Fibroblast of pulmonary artery (primary cell): ENCODE results near the gene SLC11A1.

Source experiments
- DNase-seq: peaks from one replicate; pipeline ENCODE4 v3.0.0-alpha.2; 2010; ENCODE audit warnings: low read depth
- H3K4me3 ChIP-seq: replicated peaks from 2 replicates; pipeline ENCODE4 v1.5.1; 2011; ENCODE audit warnings: low read depth, mild to moderate bottlenecking, control low read depth, low read length, moderate library complexity
- TF ChIP-seq, protein P1 (sequence below): IDR thresholded peaks from 2 replicates; pipeline ENCODE4 v1.5.1; 2011; ENCODE audit warnings: mild to moderate bottlenecking, control low read depth, low read length, inconsistent platforms; ENCODE audit errors: missing control alignments

Gene SLC11A1

DNA sequence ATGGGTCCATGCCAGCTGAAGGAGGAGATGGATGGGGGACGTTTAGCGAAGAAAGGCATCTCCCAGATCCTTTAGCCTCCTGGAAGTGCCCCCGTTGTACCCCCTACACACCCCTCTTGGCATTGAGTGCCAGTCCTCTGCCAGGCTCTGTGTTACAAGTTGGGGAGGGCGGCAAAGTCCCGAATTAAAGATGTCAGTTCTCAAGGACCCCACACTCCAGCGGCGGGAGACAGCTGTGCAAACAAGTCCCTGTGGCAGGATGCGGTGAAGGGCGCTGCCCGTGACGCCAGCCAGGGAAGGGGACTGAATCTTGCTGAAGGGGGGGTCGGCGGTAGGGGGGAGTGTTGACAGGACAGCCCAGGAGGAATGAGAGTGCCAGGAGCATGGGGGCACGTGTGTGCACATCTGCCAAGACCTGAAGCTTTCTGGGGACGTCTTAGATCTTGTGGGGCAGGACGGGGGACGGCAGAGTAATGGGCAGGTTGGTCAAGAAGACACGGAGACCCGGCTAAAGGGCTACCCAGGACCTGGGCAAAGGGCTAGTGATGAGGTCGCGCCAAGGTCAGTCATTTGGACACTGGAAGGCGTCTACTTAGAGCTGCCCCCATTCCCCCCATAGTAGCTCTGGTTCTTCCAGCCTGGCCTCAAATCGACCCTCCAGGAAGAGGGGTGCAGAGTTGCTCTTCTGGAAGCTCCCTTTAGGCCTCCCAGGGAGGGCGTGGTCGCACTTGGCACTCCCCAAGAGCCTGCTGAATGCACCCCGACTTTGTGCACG lies 14.8 kb downstream of the SLC11A1 start:
- H3K4me3 ChIP-seq = peak overlapping the region; percentile 80
- TF ChIP-seq, protein P1, sequence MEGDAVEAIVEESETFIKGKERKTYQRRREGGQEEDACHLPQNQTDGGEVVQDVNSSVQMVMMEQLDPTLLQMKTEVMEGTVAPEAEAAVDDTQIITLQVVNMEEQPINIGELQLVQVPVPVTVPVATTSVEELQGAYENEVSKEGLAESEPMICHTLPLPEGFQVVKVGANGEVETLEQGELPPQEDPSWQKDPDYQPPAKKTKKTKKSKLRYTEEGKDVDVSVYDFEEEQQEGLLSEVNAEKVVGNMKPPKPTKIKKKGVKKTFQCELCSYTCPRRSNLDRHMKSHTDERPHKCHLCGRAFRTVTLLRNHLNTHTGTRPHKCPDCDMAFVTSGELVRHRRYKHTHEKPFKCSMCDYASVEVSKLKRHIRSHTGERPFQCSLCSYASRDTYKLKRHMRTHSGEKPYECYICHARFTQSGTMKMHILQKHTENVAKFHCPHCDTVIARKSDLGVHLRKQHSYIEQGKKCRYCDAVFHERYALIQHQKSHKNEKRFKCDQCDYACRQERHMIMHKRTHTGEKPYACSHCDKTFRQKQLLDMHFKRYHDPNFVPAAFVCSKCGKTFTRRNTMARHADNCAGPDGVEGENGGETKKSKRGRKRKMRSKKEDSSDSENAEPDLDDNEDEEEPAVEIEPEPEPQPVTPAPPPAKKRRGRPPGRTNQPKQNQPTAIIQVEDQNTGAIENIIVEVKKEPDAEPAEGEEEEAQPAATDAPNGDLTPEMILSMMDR = no peak
- peak; percentile 56 for DNase-seq

DNA sequence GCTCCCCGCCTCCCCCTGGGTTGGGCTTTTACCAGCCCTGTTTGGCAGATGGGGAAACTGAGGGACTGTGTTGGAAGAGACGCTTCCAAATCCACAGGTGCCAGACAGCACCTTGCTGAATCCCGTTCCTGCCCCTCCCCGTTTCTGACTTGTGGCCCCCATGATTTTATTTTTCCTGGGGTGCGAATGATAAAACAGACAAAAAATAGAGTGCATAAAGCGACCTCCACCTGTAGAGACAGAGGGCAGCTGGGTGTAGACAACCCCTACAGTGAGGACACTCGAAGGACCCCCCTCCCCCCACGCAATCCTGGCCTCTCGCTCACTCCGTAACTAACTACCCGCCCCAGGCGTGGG lies 15.4 kb downstream of the SLC11A1 start:
- TF ChIP-seq, protein P1 = no peak
- no peak for DNase-seq
- H3K4me3 ChIP-seq = peak overlapping the region; percentile 80

DNA sequence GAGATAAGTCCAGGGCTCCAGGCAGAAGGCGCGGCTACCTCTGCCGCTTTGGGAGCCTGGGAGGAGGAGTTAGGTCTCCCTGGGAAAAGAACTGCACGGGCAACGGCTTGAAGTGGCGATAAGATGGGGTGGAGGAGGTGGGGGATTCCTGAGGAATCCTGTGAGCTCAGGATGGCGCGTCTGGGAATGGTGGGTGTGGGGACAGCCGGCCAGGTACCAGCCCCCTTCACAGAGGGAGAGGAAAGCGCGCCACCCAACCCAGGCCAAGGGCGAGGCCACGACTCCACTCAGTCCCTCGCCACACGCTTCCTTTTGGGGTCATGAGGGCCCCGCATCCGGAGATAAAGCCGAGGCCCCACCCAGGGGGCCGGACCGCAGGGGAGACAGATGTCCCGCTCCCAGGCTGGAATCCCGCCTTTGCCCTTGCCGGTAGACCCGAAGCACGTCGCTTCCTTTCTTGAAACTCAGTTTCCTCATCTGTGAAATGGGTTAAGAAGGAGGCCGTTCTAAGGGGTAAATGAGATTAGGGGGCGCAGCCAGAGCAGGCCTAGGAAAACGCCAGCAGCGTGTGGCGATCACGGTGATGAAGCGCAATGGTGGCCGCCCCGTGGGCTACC lies 15.9 kb downstream of the SLC11A1 start:
- TF ChIP-seq, protein P1 = no peak
- peak overlapping the region; percentile 80 for H3K4me3 ChIP-seq
- peak; percentile 84 for DNase-seq

DNA sequence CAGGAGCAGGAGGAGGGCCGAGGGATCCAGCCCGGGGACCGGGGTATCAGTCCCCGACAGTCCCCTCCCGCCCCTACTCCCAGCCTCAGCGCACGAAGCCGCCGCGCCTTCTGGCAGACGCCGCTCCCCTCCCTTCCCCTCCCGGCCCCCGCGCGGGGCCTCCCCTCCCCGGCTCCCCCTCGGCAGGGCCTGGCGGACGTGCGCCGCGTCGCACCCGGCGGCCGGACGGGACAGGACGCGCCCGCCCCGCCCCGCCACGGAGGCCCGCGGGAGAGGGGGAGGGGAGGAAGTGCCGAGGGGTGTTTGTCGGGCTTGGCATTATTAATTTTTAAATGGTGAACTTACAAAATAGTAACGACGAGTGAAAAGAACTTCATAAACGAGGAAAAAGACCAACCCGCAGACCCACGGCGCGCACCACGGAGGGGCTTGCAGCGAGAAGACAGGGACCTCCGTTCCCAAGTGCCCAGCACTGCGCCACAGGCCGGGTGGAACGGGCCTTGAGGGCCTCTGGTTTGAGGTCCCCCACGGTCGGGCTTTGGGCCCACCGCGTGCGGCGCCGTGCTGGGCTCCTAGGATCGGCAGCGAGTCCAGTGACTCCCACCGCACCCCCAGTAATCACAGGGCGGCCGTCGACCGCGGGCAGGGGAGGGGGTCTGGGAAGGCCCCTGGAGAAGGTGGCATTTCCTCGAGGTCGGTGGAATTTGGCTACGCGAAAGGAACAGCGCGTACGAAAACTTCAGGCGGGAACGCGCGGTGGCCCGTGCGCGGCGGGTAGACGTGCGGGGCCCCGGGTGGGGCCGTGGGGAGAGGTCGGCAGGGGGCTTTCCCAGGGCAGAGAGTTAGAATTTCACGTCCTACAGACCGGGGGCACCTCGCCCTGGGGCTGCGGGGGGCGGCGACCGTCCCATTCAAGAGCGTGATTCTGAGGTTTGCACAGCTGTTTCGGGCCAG lies 16.6 kb downstream of the SLC11A1 start:
- TF ChIP-seq, protein P1 = no peak
- DNase-seq = peak; percentile 71
- H3K4me3 ChIP-seq = peak overlapping the region; percentile 80

GRCh38 chr2:218399391-218400166 lies 17.5 kb downstream of the SLC11A1 start, which contains the start of gene CTDSP1:
Gene CTDSP1 (plus strand): TSS chr2:218399868. CDS start chr2:218400091, 223 bp downstream.
- peak; percentile 98 for DNase-seq
- TF ChIP-seq, protein P1 = no peak
- peak within 1 kb of the TSS; percentile 80 for H3K4me3 ChIP-seq
